Caki2 (cell line): Measurements from ENCODE around the gene ACIN1. TPM values are rescaled to one million over a fixed set of nuclear protein-coding genes. Genes with fewer than 3 reads are reported as not detected.

Source experiments
- DNase-seq: peaks from one replicate; pipeline ENCODE4 v3.0.0-alpha.2; 2015; ENCODE audit warnings: low read depth
- in situ Hi-C: cut with HindIII; loops from 2 replicates; pipeline ENCODE4 v1.10.0; 2016; ENCODE audit warnings: low sequenced_read_pairs, low pct_unique_long_range_greater_than_20kb, mixed read lengths
- total RNA-seq: library from RNA; depleted of rRNA; stranded (reverse); fragments of >200 nt; shearing (Covaris generic); gene quantifications from 2 replicates; pipeline ENCODE4 v1.2.3, GENCODE V29; 2014; ENCODE audit warnings: low replicate concordance

Gene ACIN1
- total RNA-seq, 1 experiment from 2014 or later, result 49.1 TPM

DNA sequence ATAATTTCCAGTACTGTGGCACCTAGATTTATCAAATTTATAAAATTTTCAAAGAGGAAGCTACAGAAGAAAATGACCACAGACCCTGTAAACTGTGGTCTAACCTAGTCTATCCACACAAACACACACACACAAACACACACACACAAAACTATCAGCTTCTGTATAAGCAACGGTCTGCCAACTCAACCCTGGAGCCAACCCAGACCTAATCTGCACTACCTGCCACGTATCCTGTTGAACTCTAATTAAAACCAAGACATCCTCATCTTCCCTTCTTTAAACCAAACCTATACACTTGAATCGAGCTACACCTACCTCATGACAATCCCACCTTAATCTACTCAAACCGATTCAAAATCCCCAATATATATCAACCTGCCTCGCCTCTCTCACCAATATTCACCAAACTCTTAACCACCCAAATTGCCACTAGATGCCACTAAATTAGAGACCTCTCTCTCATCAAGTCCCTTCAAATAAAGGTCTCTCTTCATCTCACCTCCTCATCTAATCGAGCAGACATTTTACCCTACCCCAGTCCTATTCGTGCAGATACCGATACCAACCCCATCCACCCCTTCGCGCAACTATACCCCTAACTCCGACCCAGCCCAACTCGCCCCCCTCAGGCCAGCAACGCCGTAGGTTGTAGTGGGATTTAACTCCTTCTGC lies 808 bp downstream of the ACIN1 start:
- no peak for DNase-seq
- in situ Hi-C loops, result no loop called here

DNA sequence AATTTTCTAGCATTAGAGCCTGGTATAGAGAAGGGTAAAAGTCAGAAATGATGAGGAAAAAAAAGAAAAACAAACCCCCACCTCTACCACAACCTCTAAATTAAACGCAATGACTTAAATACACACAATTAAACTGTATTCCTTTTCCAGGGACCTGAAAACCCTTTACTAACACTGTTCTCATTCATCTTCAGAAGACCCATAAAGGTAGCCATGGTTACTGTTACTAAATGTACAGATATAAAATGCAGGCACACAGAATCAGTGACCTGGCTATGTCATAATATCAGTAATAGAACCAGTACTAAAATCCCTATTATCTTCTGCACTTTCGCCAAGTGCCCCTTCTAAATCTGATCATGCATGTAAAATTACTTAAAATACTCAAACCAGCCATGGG lies 1.4 kb downstream of the ACIN1 start:
- no peak for DNase-seq
- in situ Hi-C loops, result no loop called here

DNA sequence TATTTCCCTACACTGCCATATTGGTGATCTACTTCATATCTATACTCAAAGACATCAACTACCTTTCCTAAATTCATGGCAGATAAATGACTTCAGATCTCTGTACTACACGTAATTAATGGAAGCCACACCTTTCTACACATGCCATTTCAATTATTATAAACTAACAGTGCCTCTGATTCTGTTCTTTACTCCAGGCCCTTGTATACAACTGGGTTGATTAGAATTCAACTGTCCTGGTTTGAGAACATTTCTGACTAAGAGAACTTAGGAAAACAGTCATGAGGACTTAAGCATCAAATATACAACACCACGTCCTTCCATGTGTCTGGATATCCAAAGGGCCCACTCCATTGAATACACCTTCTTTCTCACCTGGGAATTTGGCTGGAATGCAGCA lies 1.8 kb downstream of the ACIN1 start:
- DNase-seq, result no peak
- in situ Hi-C loops, result no loop called here

- in situ Hi-C loops, result no loop called here
Observed at GRCh38 chr14:23091294-23092225, 3.4 kb downstream of the ACIN1 start.

GRCh38 chr14:23090254-23090636 lies 4.7 kb downstream of the ACIN1 start:
- in situ Hi-C loops, result no loop called here
- DNase-seq, result no peak

More at GRCh38 chr14:23091294-23092225, 3.4 kb downstream of the ACIN1 start:
- DNase-seq, result no peak

GRCh38 chr14:23089498-23090253 lies 5.3 kb downstream of the ACIN1 start:
- in situ Hi-C loops, result no loop called here
- no peak for DNase-seq

GRCh38 chr14:23086565-23086964 lies 8.4 kb downstream of the ACIN1 start:
- in situ Hi-C loops, result no loop called here
- no peak for DNase-seq

- DNase-seq, result no peak
- in situ Hi-C loops, result no loop called here
Observed at GRCh38 chr14:23085458-23085857, 9.5 kb downstream of the ACIN1 start.

DNA sequence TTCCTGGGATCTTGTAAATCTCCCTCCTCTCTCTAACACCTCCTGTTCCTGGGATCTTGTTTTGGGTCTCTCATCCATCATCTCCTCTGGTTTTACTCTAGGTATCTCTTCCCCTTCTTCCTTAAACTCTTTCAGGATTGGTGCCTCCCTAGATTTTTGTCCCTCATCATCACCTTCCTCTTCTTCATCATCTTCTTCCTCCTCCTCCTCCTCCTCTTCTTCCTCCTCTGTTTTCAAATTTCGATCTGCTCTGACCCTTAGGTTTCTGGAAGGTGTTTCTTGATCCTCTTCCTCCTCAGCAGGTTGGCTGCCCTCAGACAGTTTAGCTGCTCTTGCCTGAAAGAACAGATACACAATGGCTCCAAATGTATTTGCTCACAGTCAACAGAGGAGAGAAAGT lies 14.5 kb downstream of the ACIN1 start:
- in situ Hi-C loops, result no loop called here
- no peak for DNase-seq

- in situ Hi-C loops, result no loop called here
- DNase-seq, result no peak
Observed at GRCh38 chr14:23079716-23080115, 15.2 kb downstream of the ACIN1 start.

DNA sequence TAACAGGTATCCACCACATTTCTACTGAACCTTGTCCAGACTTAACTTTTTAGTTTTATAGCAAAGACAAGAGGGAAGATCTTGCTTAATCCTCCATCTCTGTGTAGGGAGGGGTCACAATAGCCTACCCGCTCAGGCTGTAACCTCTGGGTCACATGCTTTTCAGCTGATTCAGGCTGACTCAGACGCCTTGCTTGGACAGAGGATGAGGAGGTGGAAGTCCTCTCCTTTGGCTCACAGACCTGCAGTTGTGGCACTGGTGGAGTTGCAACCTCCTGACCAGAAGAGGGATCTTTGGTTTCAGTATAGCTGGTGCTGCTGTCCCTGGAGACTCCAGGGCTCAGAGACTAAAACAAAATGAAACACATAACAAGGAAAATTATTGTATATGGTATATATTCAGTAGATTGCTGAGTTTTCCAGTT lies 16.2 kb downstream of the ACIN1 start:
- in situ Hi-C loops, result no loop called here
- DNase-seq, result peak; percentile 77

- no peak for DNase-seq
- in situ Hi-C loops, result no loop called here
Observed at GRCh38 chr14:23077962-23078361, 17.0 kb downstream of the ACIN1 start.

GRCh38 chr14:23076785-23077408 lies 18.0 kb downstream of the ACIN1 start:
- in situ Hi-C loops, result no loop called here
- DNase-seq, result no peak

DNA sequence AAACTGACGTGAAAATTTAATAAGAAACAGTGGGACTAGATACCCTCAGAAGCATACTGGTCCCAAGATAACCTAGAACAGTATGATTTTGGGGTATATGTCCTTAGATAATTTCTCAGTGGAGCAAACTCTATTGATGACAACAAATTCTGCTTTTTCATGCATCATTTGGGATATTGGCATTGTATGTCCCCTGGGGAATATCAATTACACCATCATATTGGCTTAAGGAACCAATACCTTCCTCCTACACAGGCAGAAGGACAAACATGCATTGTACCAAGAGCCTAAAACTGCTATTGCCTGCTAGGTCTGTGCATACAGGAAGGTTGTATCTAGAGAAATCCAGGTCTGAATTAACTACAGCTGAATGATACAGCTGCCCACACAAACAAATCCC lies 20.0 kb downstream of the ACIN1 start:
- DNase-seq, result no peak
- in situ Hi-C loops, result no loop called here

- in situ Hi-C loops, result no loop called here
- DNase-seq, result no peak
Observed at GRCh38 chr14:23071921-23072539, 22.9 kb downstream of the ACIN1 start.

- in situ Hi-C loops, result no loop called here
- DNase-seq, result peak; percentile 78
Observed at GRCh38 chr14:23071244-23071920, 23.6 kb downstream of the ACIN1 start.

- in situ Hi-C loops, result no loop called here
- DNase-seq, result no peak
Observed at GRCh38 chr14:23070262-23071129, 24.4 kb downstream of the ACIN1 start.
